Left lung (tissue), 10 donors: ENCODE measurements around the gene KIAA0930. TPM values are rescaled to one million over a fixed set of nuclear protein-coding genes. Genes with fewer than 3 reads are reported as not detected.

Experiments
- ATAC-seq: fragments of 200-7000 bp; cut with Tn5 transposase; one replicate; pipeline ENCODE4 v1.9.1; 2020; ENCODE audit warnings: moderate library complexity
- DNase-seq, 4 donors: peaks; one replicate each; pipeline ENCODE4 v3.0.0-alpha.2; 2013 to 2020
- H3K27ac ChIP-seq, 2 donors: fragments of 200-600 bp; sonication (generic) in 1 of 2; one replicate each; pipeline versions ENCODE4 v1.5.0 to v1.8.0; 2020 to 2021
- H3K27me3 ChIP-seq, 2 donors: fragments of 200-600 bp; sonication (generic) in 1 of 2; one replicate each; pipeline versions ENCODE4 v1.5.0 to v1.8.0; 2020 to 2021
- H3K36me3 ChIP-seq, 2 donors: fragments of 200-600 bp; sonication (generic) in 1 of 2; one replicate each; pipeline versions ENCODE4 v1.5.0 to v1.8.0; 2020 to 2021
- H3K4me1 ChIP-seq, 2 donors: fragments of 200-600 bp; one replicate each; pipeline ENCODE4 v1.8.0; 2021
- H3K4me3 ChIP-seq, 2 donors: fragments of 200-600 bp; sonication (generic) in 1 of 2; one replicate each; pipeline versions ENCODE4 v1.5.0 to v1.8.0; 2020 to 2021; ENCODE audit warnings: mild to moderate bottlenecking in 1 of 2
- H3K9me3 ChIP-seq, 2 donors: fragments of 200-600 bp; sonication (generic) in 1 of 2; one replicate each; pipeline versions ENCODE4 v1.5.0 to v1.8.0; 2020 to 2021
- CTCF ChIP-seq, 2 donors: fragments of 200-600 bp; sonication (generic) in 1 of 2; IDR thresholded peaks; one replicate each; pipeline versions ENCODE4 v1.5.0 to v1.8.0; 2021; ENCODE audit warnings: antibody characterized with exemption in 2 of 2
- intact Hi-C, 2 donors: fragments of 100-400 bp; cut with DNase I; formaldehyde crosslinking; loops; one replicate each; pipeline versions ENCODE4 v1.11.2 to v1.14.2; 2022
- polyA plus RNA-seq, 6 donors: library from polyadenylated mRNA; unstranded; fragments of 120-200 nt; gene quantifications; one replicate each; pipeline ENCODE4 v1.2.1, GENCODE V29; 2013; ENCODE audit not compliant: insufficient read length in 6 of 6
- total RNA-seq, 2 donors: library from RNA; stranded (reverse); fragmentation: NEBNext Ultra II Directional; extraction: Animal tissue kit (Norgen Biotek cat#: 25700); gene quantifications; one replicate each; pipeline ENCODE4 v1.2.1, GENCODE V29; 2021
- donor health status: DM: no; HTN: yes; CAD: no.
- donor health status: DM: no; HTN: no; CAD: no.

The KIAA0930 gene
- total and polyA plus RNA-seq, 8 donors: 12.1 to 78.8 (median 17.9) TPM

GRCh38 chr22:45251825-45252224 lies 11.1 kb upstream of the KIAA0930 start:
- no peaks in the 10 kb centered on the region for H3K9me3 ChIP-seq
- H3K36me3 ChIP-seq: no peaks in the 10 kb centered on the region
- DNase-seq (no peak), ATAC-seq (no peak)
- TF ChIP-seq CTCF (IDR thresholded peaks at IDR 0.05): no peak
- H3K4me1 ChIP-seq: peaks cover 1 to 5% of the 10 kb centered on the region in 2 donors
- no peaks in the 10 kb centered on the region for H3K27me3 ChIP-seq
- no peak overlapping the region for H3K4me3 ChIP-seq
- intact Hi-C loops: no loop called here
- H3K27ac ChIP-seq: no peak overlapping the region

GRCh38 chr22:45248832-45249561 lies 8.3 kb upstream of the KIAA0930 start:
- H3K36me3 ChIP-seq: no peaks in the 10 kb centered on the region
- no peaks in the 10 kb centered on the region for H3K9me3 ChIP-seq
- H3K4me3 ChIP-seq: no peak overlapping the region
- DNase-seq (no peak), ATAC-seq (peak; percentile 19)
- no peak overlapping the region for H3K27ac ChIP-seq
- no peak for TF ChIP-seq CTCF (IDR thresholded peaks at IDR 0.05)
- no peaks in the 10 kb centered on the region for H3K27me3 ChIP-seq
- H3K4me1 ChIP-seq: peaks cover 6 to 26% of the 10 kb centered on the region in 2 donors
- intact Hi-C loops: no loop called here

GRCh38 chr22:45246060-45246985 lies 5.6 kb upstream of the KIAA0930 start:
- peaks cover 6 to 46% of the 10 kb centered on the region in 2 donors for H3K4me1 ChIP-seq
- DNase-seq: peak in 2 of 4 donors; percentile 21 to 62
- intact Hi-C loops: no loop called here
- peak overlapping the region; percentile 66 for H3K27ac ChIP-seq
- no peaks in the 10 kb centered on the region for H3K9me3 ChIP-seq
- TF ChIP-seq CTCF (IDR thresholded peaks at IDR 0.05): no peak
- no peaks in the 10 kb centered on the region for H3K36me3 ChIP-seq
- ATAC-seq: peak; percentile 87
- no peaks in the 10 kb centered on the region for H3K27me3 ChIP-seq
- no peak overlapping the region for H3K4me3 ChIP-seq

GRCh38 chr22:45244916-45245315 lies 4.2 kb upstream of the KIAA0930 start:
- intact Hi-C loops: no loop called here
- no peaks in the 10 kb centered on the region for H3K27me3 ChIP-seq
- H3K36me3 ChIP-seq: no peaks in the 10 kb centered on the region
- H3K4me3 ChIP-seq: no peak overlapping the region
- no peaks in the 10 kb centered on the region for H3K9me3 ChIP-seq
- no peak for DNase-seq
- TF ChIP-seq CTCF (IDR thresholded peaks at IDR 0.05): no peak
- ATAC-seq: no peak
- H3K4me1 ChIP-seq: peaks cover 8 to 52% of the 10 kb centered on the region in 2 donors
- H3K27ac ChIP-seq: peak overlapping the region in 1 of 2 donors; percentile 64

GRCh38 chr22:45242778-45243191 lies 2.1 kb upstream of the KIAA0930 start:
- no peak overlapping the region for H3K27ac ChIP-seq
- DNase-seq (peak in 2 of 4 donors; percentile 34 to 67), ATAC-seq (no peak)
- H3K36me3 ChIP-seq: no peaks in the 10 kb centered on the region
- H3K4me3 ChIP-seq: no peak overlapping the region
- no peak for TF ChIP-seq CTCF (IDR thresholded peaks at IDR 0.05)
- intact Hi-C loops: no loop called here
- peaks cover 19 to 72% of the 10 kb centered on the region in 2 donors for H3K4me1 ChIP-seq
- H3K27me3 ChIP-seq: no peaks in the 10 kb centered on the region
- no peaks in the 10 kb centered on the region for H3K9me3 ChIP-seq
